BJ (cell line): ENCODE data around the gene DACH1. TPM values are rescaled to one million over a fixed set of nuclear protein-coding genes. Genes with fewer than 3 reads are reported as not detected.

Source experiments
- CTCF ChIA-PET: fragments of 350-600 bp; formaldehyde crosslinking; extraction: SDS; loops from one replicate; lab custom pipeline; 2021; ENCODE audit warnings: antibody characterized with exemption, inconsistent platforms; lab: Yijun Ruan, JAX
- POLR2A ChIA-PET: fragments of 300-600 bp; sonication (Branson Sonifier 250); formaldehyde crosslinking; extraction: SDS; loops from one replicate; lab custom pipeline; 2021; ENCODE audit warnings: antibody characterized with exemption; lab: Charles Lee
- DNase-seq: peaks from one replicate; pipeline ENCODE4 v3.0.0-alpha.2; 2011; ENCODE audit warnings: low read depth
- H3K27me3 ChIP-seq: 2 replicates; pipeline ENCODE4 v1.6.0; 2011; ENCODE audit warnings: low read length; ENCODE audit not compliant: control insufficient read depth, insufficient read depth
- H3K36me3 ChIP-seq: 2 replicates; pipeline ENCODE4 v1.5.1; 2011; ENCODE audit warnings: low read length; ENCODE audit not compliant: control insufficient read depth, insufficient read depth
- H3K4me3 ChIP-seq: 2 replicates; pipeline ENCODE4 v1.5.1; 2011; ENCODE audit warnings: low read depth, mild to moderate bottlenecking, control low read depth, low read length
- polyA plus RNA-seq: library from polyadenylated mRNA; depleted of rRNA; stranded (reverse); fragments of >200 nt; gene quantifications from 2 replicates; pipeline ENCODE4 v1.2.3, GENCODE V29; 2011
- TF ChIP-seq, protein P1 (sequence below): IDR thresholded peaks from 2 replicates; pipeline ENCODE4 v1.5.1; 2011; ENCODE audit warnings: low read depth, mild to moderate bottlenecking, control low read depth, inconsistent platforms, low read length, moderate library complexity; ENCODE audit not compliant: insufficient read depth

DACH1 gene
- polyA plus RNA-seq, 1 experiment = 0.01 TPM

DNA sequence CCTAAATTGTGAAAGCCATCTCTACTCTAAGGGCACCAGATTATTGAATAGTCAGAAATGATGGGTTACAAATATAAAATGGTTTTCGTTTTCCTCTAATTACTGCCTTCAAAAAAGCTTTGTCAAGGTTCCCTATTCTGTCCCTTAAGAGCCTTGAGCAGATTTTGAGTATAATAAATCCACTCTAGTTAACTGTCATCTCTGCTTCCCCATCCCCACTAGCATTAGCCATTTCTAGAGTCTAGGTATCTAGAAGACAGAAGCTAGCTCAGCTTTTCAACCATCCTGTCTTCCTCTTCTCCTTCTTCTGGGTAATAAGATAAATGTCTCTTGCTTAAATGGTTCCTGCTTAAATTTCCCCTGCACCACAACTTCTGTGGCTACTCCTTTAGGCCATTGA is 290.4 kb downstream of the DACH1 start:
- DNase-seq = no peak
- ChIA-PET POLR2A (no interaction called here), CTCF (no interaction called here)
- no peaks in the 10 kb centered on the region for H3K27me3 ChIP-seq
- TF ChIP-seq, protein P1, sequence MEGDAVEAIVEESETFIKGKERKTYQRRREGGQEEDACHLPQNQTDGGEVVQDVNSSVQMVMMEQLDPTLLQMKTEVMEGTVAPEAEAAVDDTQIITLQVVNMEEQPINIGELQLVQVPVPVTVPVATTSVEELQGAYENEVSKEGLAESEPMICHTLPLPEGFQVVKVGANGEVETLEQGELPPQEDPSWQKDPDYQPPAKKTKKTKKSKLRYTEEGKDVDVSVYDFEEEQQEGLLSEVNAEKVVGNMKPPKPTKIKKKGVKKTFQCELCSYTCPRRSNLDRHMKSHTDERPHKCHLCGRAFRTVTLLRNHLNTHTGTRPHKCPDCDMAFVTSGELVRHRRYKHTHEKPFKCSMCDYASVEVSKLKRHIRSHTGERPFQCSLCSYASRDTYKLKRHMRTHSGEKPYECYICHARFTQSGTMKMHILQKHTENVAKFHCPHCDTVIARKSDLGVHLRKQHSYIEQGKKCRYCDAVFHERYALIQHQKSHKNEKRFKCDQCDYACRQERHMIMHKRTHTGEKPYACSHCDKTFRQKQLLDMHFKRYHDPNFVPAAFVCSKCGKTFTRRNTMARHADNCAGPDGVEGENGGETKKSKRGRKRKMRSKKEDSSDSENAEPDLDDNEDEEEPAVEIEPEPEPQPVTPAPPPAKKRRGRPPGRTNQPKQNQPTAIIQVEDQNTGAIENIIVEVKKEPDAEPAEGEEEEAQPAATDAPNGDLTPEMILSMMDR = no peak
- no peak overlapping the region for H3K4me3 ChIP-seq
- no peaks in the 10 kb centered on the region for H3K36me3 ChIP-seq

DNA sequence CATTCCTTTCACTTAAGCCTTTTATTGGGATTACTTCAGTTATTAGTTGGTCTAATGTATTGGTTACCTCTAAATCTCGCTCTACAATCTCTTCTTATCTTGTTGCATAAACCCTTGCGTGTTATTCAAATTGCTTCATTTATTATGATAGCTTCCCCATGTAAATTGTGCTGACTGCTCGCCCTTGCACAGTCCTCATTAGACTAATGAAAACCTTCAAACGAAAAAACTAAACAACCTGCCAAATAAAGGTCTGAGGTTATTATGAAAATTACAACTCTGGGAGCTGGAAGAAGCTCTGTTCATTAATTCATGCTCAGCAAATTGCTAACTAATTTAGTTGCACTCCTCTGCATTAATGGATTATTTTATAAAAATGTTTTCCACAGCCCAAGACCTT is 320.1 kb downstream of the DACH1 start:
- ChIA-PET POLR2A (no interaction called here), CTCF (no interaction called here)
- no peak for DNase-seq
- no peaks in the 10 kb centered on the region for H3K36me3 ChIP-seq
- no peaks in the 10 kb centered on the region for H3K27me3 ChIP-seq
- TF ChIP-seq, protein P1 = no peak
- no peak overlapping the region for H3K4me3 ChIP-seq

DNA sequence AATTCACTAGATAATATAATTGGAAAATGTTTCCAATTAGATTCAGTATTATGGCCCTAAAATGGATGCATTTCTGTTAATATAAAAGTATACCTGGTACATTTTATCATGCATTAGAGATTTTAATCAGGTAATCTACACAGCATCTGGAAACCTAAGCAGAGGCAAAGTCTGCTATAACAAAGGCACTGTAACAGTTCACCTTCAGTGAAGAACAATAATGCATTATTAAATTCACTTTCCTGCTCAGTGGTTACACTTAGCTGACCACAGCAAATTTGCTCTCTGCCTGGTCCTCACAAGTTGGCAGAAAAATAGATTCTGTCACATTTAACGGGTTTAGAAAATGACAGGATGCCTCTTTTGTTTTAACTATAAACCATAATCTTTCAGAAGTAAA is 326.9 kb downstream of the DACH1 start:
- DNase-seq = no peak
- TF ChIP-seq, protein P1 = no peak
- Histone ChIP-seq H3K36me3 (no peaks in the 10 kb centered on the region), H3K27me3 (no peaks in the 10 kb centered on the region), H3K4me3 (no peak overlapping the region)
- ChIA-PET POLR2A (no interaction called here), CTCF (no interaction called here)

DNA sequence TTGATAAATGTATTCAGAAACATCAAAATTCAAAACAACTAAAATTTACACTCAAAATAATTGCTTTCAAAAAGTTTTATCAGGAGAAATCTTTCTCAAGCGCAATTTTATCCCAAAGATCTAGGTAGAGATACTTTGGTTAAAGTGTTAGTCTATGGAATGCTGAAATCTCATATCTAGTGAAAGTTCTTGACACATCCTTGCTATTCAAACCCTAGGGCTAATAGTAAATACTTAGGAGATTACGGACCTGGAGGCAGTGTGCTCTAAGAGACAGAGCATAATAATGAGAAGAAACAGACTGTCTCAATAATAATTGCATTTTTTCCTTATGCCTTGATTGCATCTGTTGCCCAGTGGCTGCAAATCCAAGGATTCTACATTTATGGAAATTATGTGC is 330.8 kb downstream of the DACH1 start:
- ChIA-PET POLR2A (no interaction called here), CTCF (no interaction called here)
- H3K27me3 ChIP-seq = no peaks in the 10 kb centered on the region
- TF ChIP-seq, protein P1 = no peak
- no peak for DNase-seq
- H3K36me3 ChIP-seq = no peaks in the 10 kb centered on the region
- H3K4me3 ChIP-seq = no peak overlapping the region

DNA sequence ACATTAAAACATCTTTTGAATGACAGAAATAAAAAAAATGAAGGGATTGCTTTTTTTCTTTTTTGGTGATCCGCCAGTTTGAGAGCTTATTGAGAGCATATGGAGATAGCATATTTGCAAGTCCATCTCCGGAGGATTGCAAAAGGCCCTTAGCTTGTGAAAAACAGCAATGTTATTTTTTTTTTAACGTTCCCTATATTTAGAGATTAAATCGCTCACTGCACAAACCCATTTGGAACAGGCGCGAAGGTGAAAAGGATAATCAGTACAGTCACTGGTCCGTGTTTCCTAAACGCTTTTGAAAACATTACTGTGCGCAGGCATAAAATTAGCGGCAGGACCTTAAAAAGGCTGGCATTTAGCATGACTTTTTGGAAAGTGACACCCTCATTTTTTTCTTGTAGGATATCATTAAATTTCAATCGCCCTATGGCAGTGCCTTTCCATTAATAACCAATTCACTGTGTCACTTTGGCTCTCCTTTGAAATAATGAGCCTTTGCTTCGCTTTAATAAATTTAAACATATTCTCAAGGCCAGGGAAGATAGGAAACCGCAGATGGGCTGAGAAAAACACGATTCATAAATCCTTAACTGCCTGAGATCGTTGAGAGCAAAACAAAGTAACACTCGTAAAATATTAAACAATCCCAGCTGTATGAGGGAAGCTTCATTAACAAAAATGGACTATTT is 342.2 kb downstream of the DACH1 start:
- DNase-seq = peak; percentile 60
- Histone ChIP-seq H3K4me3 (no peak overlapping the region), H3K36me3 (no peaks in the 10 kb centered on the region), H3K27me3 (no peaks in the 10 kb centered on the region)
- CTCF ChIA-PET = no interaction called here
- TF ChIP-seq, protein P1 = no peak
- POLR2A ChIA-PET = no interaction called here
